SIG-M5 (cell line): ENCODE measurements around the gene PDE4D.

ENCODE experiments used
- DNase-seq: peaks from one replicate; lab custom pipeline; 2025; lab: John Stamatoyannopoulos, UW

The PDE4D gene

GRCh38 chr5:59102437-59102836 is 791.1 kb downstream of the PDE4D start:
- DNase-seq: no peak

- DNase-seq: no peak
Measured at GRCh38 chr5:59100875-59101274, 792.7 kb downstream of the PDE4D start.

DNA sequence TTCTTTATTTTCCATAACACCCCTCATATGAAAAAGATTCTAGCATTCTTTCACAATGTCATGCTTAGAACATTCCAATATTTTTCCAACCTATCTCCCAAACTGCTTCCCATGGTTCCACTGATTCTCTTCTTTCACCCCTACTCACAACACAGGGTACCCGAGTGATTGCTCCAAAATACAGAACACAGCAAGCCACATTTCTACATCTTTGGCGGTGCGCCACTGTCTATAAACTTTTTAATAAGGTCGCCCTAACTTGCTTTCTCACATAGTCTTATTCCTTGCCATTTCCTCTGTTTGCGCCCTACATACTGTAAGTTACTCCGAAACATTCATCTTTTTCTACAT is 793.6 kb downstream of the PDE4D start:
- DNase-seq: no peak

DNA sequence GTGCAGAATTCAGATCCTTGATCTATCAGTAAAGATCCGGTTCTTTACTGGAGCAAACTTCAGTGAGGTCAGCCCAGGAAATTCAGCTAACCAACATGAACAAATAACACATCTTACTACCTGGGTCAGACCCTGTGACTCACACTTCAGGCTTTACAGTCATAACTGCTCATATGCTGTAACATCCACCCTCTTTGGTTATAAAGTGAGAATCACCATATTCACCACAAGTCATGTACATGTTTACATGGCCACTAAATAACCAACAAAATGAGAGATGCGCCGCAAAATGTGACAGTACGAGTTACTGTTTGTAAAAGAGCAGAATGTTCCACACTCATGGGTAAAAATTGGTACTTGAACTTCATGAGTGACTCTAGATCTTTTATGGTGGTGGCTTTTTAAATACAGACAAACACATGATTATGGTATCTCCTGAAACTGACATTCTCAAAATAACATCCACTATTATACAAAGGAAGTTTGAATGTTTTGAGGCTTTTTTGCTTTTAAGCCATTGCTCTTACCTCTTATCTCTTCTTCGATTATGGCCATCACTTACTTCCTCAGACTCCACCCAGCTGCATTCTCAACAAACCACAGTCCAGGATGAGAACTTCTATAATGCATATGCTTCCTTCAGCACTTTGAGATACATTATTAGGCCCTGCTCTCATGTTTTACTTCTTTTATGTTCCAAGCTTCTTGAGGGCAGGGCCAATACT is 794.1 kb downstream of the PDE4D start:
- DNase-seq: no peak

GRCh38 chr5:59098743-59099142 is 794.8 kb downstream of the PDE4D start:
- DNase-seq: no peak

DNA sequence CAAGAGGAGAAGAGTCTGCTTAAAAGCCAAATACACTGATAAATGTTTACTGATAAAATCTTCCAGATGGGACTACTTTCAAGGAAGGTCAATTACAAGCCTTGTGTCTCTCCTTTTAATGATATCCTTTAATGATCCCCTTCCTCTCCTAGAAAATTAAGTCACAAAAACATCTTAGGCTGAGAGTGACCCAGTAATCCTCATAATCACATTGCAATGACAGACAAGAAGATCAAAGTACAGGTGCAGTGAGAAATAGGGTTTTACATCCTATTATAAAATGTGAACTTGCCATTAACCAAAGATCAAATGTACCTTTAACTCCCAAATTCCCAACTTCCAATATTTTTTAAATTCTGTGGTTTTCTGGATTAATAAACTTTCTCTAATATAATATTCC is 795.8 kb downstream of the PDE4D start:
- DNase-seq: no peak

DNA sequence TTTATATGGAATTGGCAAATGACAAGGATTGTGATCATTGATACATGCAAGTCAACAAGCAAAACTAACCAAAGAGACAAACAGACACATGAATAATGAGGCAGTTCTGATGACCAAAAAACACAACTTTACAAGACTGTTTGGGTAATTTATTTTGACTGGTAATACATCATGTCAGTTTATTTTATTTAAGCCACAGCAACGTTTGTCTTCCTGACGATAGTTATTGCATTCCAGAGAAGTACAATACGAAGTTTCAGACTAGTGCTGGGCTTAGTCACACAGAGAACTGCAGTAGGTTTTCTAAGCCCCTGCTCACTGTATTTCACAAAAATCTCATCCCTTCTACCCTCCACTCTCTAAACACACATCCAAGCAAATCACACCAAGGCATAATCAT is 796.4 kb downstream of the PDE4D start:
- no peak for DNase-seq

- no peak for DNase-seq
Measured at GRCh38 chr5:59095480-59095879, 798.0 kb downstream of the PDE4D start.

DNA sequence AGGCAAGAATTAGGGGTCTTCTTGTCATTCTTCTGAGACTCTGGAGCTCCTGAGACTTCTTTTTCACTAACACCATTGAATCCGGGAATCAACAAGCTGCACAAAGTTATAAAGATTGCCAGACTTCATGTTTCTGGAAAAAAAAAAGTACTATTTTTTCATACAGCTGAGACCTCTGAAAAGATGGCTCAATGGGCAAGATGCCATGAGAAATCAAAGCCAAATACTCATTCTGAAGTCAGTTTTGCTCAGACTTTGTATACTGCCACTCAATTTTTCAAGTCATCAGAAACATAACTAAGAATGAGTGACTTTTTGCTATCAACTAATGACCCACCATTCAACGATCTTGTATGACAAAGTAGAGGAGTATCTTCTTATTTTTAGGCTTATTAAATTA is 798.7 kb downstream of the PDE4D start:
- no peak for DNase-seq

DNA sequence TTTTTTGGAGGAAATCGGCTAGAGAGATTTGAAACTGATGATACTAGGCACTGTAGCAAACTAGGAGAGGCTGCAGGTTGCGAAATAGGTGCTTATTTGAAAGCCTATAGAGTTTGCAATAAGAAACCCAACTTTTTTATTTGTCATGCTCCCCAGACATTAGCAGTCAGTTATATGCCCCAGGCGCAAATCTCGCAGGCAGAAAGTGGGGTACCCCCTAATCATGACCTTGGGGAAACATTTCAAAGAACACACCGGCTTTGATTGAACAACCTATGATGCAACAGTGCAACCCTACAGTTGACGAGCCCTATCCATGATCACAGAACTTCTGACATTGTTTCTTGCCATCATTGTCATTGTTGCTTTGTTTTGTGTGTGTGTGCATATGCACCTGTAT is 800.2 kb downstream of the PDE4D start:
- no peak for DNase-seq

- no peak for DNase-seq
Measured at GRCh38 chr5:59092758-59093157, 800.8 kb downstream of the PDE4D start.

GRCh38 chr5:59091965-59092364 is 801.6 kb downstream of the PDE4D start:
- no peak for DNase-seq

- no peak for DNase-seq
Measured at GRCh38 chr5:59090323-59090722, 803.2 kb downstream of the PDE4D start.

- DNase-seq: no peak
Measured at GRCh38 chr5:59089767-59090166, 803.8 kb downstream of the PDE4D start.

DNA sequence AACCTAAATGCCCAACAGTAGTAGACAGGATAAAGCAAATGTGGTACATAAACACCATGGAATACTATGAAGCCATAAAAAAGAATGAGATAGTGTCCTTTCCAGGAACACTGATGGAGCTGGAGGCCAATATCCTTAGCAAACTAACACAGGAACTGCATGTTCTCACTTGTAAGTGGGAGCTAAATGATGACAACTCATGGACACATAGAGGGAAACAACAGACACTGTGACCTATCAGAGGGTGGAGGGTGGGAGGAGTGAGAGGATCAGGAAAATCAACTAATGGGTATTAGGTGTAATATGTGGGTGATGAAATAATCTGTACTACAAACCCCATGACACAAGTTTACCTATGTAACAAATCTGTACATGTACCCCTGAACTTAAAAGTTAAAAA is 805.0 kb downstream of the PDE4D start:
- no peak for DNase-seq

DNA sequence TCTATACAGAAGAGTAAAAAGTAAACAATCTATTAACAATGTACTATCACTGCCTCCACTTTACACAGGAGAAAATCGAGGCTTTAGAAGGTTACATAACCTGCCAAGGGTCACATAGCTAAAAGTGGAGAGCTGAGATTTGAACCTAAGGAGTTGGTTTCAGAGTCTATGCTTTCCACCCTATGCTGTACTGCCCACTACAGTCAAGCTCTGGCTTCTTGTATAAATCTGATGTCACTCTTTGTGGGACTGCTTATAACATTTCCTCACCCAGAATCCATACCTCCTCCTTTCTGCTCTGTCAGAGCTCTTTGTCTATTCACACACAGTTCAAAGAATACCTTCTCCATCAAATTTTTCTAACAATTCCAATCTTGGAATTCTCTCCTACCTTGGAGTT is 807.5 kb downstream of the PDE4D start:
- DNase-seq: no peak

GRCh38 chr5:59081693-59082092 is 811.8 kb downstream of the PDE4D start:
- DNase-seq: no peak

GRCh38 chr5:59079622-59080620 is 813.6 kb downstream of the PDE4D start:
- no peak for DNase-seq

GRCh38 chr5:59071755-59072549 is 821.6 kb downstream of the PDE4D start:
- no peak for DNase-seq

- DNase-seq: no peak
Measured at GRCh38 chr5:59069438-59070079, 824.0 kb downstream of the PDE4D start.

GRCh38 chr5:59067956-59068656 is 825.4 kb downstream of the PDE4D start:
- DNase-seq: no peak
